Measurements from ENCODE around the gene GLIS2.

DNA sequence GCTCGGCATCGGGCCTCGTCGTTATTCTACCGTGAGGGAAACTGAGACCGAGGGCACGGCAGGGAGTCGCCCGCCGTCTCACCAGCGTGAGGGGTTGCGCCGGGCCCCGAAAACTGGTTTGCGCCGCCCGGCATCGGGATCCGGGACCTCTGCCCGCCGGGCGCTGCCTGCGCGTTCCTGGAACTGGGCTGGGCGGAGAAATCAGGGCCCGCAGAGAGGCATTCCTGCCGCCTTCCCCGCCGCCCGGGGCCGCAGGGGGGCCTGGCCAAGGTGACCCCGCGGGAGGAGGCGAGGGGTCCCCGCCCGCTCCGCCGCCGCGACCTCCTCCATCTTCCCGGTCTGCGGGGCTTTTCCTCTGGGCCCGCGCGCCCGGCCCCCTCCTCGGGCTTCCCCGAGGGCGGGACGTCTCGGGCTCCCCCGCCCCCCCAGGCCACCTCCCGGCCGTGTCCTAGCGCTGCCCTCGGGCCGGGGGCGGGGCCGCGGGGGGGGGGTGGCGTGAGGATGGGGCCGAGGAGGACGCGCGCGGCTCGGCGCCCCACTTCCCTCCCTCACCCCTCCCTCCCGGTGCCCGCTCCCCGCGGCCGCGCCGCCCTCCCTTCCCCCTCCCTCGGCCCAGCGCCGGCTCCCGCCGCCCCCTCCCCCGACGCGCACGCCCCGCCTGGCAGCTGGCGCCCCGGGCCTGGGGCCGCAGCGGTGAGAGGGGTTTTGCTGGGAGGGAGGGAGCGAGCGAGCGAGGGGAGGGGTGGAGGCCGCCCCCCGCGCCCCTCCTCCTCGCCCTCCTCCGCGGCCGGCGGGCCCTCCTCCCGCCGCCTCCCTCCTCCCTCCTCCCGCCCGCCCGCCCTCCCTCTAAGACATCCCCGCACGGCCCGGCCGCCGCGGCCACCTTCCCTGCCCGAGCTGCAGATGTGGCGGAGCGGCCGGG, at the start of gene GLIS2:
- TF ChIP-seq, protein P1, sequence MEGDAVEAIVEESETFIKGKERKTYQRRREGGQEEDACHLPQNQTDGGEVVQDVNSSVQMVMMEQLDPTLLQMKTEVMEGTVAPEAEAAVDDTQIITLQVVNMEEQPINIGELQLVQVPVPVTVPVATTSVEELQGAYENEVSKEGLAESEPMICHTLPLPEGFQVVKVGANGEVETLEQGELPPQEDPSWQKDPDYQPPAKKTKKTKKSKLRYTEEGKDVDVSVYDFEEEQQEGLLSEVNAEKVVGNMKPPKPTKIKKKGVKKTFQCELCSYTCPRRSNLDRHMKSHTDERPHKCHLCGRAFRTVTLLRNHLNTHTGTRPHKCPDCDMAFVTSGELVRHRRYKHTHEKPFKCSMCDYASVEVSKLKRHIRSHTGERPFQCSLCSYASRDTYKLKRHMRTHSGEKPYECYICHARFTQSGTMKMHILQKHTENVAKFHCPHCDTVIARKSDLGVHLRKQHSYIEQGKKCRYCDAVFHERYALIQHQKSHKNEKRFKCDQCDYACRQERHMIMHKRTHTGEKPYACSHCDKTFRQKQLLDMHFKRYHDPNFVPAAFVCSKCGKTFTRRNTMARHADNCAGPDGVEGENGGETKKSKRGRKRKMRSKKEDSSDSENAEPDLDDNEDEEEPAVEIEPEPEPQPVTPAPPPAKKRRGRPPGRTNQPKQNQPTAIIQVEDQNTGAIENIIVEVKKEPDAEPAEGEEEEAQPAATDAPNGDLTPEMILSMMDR (IDR thresholded peaks at IDR 0.05) = peak in 1 of 4 experiments; percentile 14
- TF ChIP-seq POLR2AphosphoS5 (IDR thresholded peaks at IDR 0.05) = no peak
- peak in 1 of 2 donors; percentile 48 for TF ChIP-seq POLR2A (IDR thresholded peaks at IDR 0.05)

Data from gastroesophageal sphincter (tissue), 3 donors.